H54 (cell line): Measurements from ENCODE around the gene SYPL2.
"Not testable (repeated sequence)": the region's sequence is repeated elsewhere in the genome, so short reads cannot be mapped to it uniquely, and the experiment has no call there.

Source experiments
- DNase-seq: peaks from one replicate; pipeline ENCODE4 v3.0.0; 2011; ENCODE audit warnings: low spot score, mixed read lengths; ENCODE audit not compliant: insufficient read length
- FAIRE-seq: peaks from 3 replicates; lab custom pipeline; 2011; peaks lifted over from hg19 to GRCh38; lab: Jason Lieb, UNC
- POLR2A ChIP-seq: IDR thresholded peaks from 2 replicates; pipeline ENCODE4 v1.6.1; 2011; ENCODE audit warnings: low read depth, mild to moderate bottlenecking, low read length

Gene SYPL2

DNA sequence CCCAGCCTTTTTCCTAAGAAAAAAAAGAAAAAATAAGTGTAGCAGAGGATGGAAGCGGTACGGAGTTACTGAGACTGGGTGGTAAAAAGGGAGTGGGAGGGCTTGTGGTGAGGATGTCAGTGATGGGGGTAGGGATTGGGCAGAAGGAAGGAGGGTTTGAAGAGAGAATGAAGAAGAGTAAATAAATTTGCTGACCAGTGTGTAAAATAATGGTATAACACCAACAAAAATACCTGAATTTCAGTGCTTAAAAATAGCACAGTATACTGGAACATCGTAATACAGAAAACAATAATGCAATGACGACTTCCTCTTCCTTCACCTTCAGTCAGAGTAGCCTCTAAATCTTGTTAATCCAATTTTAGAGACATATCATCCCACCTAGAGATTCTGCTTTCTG, 18.8 kb upstream of the SYPL2 start:
- DNase-seq = no peak
- FAIRE-seq = no peak
- TF ChIP-seq POLR2A = no peak

GRCh38 chr1:109454497-109455133, 11.7 kb upstream of the SYPL2 start:
- TF ChIP-seq POLR2A = no peak
- FAIRE-seq (no peak), DNase-seq (no peak)

- DNase-seq = no peak
- no peak for FAIRE-seq
- no peak for TF ChIP-seq POLR2A
These were observed 8.5 kb upstream of the SYPL2 start for GRCh38 chr1:109457819-109458218.

DNA sequence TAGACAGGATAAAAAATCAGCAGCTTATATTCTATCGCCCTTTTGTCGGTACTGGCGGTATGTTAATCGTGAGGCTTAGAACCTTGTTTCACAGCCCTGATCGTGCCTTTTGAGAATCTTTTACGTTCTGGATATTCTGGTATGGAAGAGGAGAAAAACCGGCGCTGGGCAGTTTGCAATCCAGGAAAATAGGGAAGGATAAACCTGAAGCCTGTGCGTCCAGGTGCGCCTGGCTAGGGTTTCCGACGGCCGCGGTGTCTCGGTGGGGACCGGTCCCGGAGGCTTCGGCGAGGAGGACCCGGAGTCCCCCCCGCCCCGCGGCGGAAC, 258 bp upstream of the SYPL2 start:
- DNase-seq (no peak), FAIRE-seq (no peak)
- TF ChIP-seq POLR2A = no peak

DNA sequence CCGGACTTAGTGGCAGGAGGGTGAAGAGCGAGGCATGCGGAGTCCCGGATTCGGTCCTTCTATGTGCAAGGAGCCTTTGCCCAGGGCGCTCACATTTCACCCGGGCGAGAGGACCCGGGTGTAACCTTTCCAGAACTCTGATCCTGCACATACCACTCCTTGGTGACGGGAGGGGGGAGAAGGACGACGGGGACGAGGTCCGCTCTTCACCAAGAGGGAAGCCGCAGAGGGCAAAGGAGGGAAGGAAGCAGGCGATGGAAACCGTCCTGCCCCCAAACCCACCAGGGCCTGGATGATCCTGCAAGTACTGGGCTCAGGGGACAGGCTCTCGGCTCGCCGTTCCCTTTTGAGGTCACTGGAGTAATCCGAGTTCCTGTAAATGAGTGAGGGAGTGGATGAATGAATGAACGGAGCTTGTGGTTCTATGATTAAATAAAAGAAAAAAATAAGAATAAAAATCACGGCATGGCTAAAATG, 993 bp downstream of the SYPL2 start:
- no peak for TF ChIP-seq POLR2A
- no peak for DNase-seq
- no peak for FAIRE-seq

- FAIRE-seq = no peak
- no peak for DNase-seq
- no peak for TF ChIP-seq POLR2A
These were observed 1.7 kb downstream of the SYPL2 start for GRCh38 chr1:109468061-109468460.

DNA sequence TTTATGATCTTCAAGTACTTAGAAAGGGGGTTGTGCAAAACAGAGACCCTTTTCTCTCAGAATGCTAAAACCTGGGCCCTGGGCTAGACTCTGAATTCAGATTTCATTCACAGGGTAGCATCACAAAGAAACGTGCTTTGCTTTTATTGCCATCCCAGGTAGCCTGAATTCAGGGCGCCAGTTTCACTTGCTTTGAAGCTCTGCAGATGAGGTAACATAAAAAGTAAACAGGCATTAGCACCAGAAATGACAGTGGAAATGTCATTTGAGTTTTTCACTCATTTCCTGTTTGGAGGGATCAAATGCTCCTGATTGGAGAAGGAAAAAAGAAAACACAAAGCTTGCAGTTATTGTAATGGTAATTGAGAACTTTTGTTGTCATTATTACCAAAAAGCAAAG, 2.6 kb downstream of the SYPL2 start:
- FAIRE-seq = no peak
- no peak for TF ChIP-seq POLR2A
- DNase-seq = no peak

DNA sequence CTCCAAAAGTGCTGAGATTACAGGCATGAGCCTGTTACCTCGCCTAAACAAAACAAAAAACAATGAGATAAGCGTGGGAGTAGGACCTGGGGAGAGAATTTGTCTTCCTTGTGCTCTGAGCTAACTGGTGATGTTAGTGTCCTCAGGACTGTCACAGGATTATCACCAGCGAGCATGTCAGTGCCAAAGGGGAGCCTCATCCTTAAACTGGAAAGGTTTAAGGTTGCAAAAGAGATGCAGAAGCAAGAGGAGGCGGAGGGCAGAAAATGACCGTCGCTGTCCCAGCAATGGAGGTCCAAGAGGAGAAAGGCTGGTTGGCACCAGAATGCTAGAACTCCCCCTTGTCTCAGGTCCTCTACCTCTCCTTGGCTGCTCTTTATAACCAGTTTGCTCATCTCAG, 3.9 kb downstream of the SYPL2 start:
- DNase-seq (no peak), FAIRE-seq (no peak)
- no peak for TF ChIP-seq POLR2A

- TF ChIP-seq POLR2A = no peak
- DNase-seq = no peak
- FAIRE-seq = no peak
These were observed 6.4 kb downstream of the SYPL2 start for GRCh38 chr1:109472779-109473178.

- not testable (repeated sequence) for DNase-seq, FAIRE-seq
These were observed 7.1 kb downstream of the SYPL2 start for GRCh38 chr1:109473284-109474057.

- no peak for TF ChIP-seq POLR2A
- DNase-seq = no peak
- no peak for FAIRE-seq
These were observed 8.4 kb downstream of the SYPL2 start for GRCh38 chr1:109474697-109475096.

GRCh38 chr1:109475261-109475660, 8.9 kb downstream of the SYPL2 start:
- FAIRE-seq (no peak), DNase-seq (no peak)
- no peak for TF ChIP-seq POLR2A

- FAIRE-seq (no peak), DNase-seq (no peak)
- no peak for TF ChIP-seq POLR2A
These were observed 10.5 kb downstream of the SYPL2 start for GRCh38 chr1:109476825-109477224.

- FAIRE-seq (no peak), DNase-seq (peak; percentile 61)
- no peak for TF ChIP-seq POLR2A
These were observed 11.5 kb downstream of the SYPL2 start for GRCh38 chr1:109477821-109478220.

DNA sequence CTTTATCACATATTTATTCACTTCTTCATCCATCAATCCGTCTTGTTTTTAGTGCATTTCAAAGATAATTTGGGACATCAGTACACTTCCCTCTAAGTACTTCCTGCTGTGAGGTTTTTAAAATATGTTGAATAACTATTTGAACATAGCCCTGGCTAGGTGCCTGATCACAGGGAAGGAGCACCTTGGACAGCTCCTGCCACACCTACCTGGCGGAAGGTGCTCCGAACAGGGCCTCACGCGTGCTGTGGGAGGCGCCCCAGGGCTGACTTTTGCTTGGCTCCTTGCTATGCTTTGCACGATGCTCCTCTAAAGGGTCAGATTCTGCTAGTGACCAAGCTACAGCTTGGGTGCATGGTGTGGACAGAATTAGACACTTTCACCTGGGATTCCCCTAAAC, 12.5 kb downstream of the SYPL2 start:
- no peak for TF ChIP-seq POLR2A
- no peak for FAIRE-seq
- no peak for DNase-seq
